HG03342 (cell line): ENCODE measurements around the gene LARGE1.

ENCODE experiments used
- ATAC-seq: cut with Tn5 transposase; IDR thresholded peaks from one replicate; pipeline ENCODE4 v1.9.1; 2021; ENCODE audit warnings: mild to moderate bottlenecking, moderate library complexity; ENCODE audit not compliant: unreplicated experiment

The LARGE1 gene

DNA sequence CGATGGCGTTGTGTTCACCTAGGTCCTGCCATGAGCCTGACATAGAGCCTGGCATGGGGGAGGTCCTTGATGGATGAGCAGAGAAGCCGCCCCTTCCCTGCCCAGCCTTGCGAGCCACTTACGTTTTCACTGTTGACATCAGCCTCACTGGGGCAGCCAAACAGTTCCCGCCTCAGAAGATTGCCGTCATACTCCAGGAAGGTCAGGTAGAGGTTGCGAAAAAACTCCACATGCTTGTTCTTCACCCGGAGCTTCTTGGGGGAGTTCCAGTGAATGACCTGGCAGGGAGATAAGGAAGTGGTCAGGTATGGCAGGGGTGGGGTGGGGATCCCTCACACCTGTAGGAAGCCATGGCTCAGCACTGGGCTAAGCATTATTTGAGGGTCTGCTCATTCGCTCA lies 582.8 kb downstream of the LARGE1 start:
- ATAC-seq = no peak

GRCh38 chr22:33335611-33336279 lies 584.5 kb downstream of the LARGE1 start:
- ATAC-seq = no peak

- ATAC-seq = no peak
Measured at GRCh38 chr22:33332538-33332937, 587.7 kb downstream of the LARGE1 start.

DNA sequence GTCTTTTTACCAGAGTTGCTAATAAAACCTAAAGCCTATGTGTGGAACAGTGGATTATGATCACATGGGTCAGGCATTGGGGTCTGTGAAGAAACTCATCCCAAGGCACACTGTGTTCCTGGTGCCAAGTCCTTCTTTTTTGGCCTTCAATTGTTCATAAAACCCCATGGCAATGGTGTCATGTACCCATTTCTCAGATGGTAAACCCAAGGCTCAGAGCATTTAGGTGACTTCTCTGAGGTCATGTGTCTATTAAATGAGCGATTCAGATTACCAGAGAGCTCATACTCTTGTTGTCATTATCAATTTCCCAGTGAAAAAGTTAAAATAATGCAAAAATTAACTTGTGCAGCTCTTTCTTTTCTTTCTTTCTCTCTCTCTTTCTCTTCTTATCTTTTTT lies 589.3 kb downstream of the LARGE1 start:
- no peak for ATAC-seq

- no peak for ATAC-seq
Measured at GRCh38 chr22:33330534-33330933, 589.7 kb downstream of the LARGE1 start.

GRCh38 chr22:33329398-33329797 lies 590.9 kb downstream of the LARGE1 start:
- no peak for ATAC-seq

- no peak for ATAC-seq
Measured at GRCh38 chr22:33328789-33329296, 591.4 kb downstream of the LARGE1 start.

DNA sequence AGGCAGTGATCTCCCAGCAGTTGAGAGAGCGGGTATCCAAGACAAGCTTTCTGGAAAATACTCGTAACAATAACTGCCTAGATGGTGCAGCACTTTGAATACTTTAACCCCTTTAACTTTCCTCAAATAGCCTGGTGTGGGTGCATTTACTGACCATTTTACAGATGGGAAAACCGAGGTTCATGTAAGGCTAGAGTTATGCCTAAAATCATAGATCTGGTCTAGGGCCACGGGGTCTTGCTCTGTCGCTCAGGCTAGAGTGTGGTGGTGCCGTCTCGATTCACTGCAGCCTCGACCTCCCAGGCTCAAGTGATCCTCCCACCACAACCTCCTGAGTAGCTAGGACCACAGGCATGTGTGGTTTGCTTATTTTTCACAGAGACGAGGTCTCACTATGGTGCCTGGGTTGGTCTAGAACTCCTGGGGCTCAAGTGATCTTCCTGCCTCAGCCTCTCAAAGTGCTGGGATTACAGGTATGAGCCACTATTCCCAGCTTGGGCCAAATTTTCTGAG lies 592.9 kb downstream of the LARGE1 start:
- no peak for ATAC-seq

GRCh38 chr22:33326540-33327295 lies 593.6 kb downstream of the LARGE1 start:
- ATAC-seq = no peak

GRCh38 chr22:33325232-33326004 lies 594.9 kb downstream of the LARGE1 start:
- ATAC-seq = no peak

DNA sequence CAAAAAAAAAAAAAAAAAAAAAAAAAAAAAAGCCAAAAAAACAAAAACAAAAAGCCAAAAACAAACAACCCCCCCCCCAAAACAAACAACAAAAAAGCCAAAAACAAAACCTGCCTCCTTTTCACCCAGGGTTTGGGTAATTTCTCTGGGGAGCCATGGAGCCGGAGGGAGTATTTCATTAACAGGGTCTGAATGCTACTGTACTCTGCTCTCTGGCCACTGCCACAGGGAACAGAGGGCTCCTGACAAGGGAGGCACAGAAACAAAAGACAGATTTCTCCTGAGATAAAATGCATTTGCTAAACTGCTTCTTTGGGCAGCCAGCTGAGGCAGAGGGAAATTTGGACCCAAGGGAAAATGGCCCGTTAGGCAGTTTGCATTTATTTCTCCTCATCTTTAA lies 596.0 kb downstream of the LARGE1 start:
- no peak for ATAC-seq

DNA sequence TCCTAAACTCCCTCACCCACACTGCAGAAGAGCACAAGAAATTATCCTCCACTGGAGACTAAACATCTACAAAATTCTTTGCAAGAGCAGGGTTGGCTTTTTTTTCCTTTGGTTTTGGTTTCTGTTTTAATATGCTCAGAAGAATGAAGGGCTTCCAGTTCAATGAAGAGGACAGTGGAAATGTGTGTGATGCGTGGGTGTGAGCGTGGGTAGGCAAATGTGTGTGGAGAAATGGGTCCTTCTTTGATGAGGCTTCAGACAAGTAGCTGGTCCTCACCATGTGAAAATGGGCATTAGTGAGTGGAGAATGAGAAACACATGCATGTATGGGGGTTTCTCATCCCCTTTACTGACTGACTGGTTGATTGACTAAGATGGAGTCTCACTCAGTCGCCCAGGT lies 598.8 kb downstream of the LARGE1 start:
- ATAC-seq = no peak

GRCh38 chr22:33315954-33316353 lies 604.3 kb downstream of the LARGE1 start:
- no peak for ATAC-seq

GRCh38 chr22:33315117-33315516 lies 605.2 kb downstream of the LARGE1 start:
- ATAC-seq = no peak

DNA sequence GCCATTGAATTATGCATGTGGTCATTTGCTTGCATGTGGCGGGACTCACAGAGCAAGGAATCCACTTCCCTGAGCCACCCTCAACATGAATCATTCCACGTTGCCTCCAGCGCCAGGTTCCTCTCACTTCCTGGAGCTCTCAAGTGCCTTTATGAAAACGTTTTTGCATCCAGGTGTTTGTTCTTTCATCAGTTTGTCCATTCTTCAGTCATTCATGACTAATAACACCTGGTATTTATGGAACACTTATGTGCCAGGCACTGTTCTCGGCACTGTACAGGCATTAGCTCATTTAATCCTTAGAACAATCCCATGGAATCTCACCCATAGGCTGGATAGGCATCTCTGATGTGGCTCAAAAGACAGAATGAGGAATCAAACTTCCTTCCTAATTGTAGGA lies 606.0 kb downstream of the LARGE1 start:
- ATAC-seq = no peak

DNA sequence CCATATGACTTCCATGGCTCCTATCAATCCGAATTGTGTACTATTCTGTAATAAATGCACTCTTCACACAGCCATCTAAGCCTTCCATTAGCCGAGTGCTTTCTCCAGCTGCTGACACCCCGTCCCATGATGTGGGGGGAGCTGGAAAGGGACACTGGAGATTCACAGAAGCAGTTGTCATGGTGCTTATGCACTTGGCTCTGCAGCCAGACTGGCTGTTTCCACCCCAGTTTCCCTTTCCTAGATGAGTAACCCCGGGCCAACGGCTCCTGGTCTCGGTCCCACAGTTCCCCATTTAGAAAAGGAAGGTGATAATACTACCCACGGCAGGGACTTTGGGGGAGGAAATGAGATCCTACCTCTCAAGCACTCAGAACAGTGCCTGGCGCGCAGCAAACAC lies 617.2 kb downstream of the LARGE1 start:
- no peak for ATAC-seq

- no peak for ATAC-seq
Measured at GRCh38 chr22:33302549-33302948, 617.7 kb downstream of the LARGE1 start.

- peak; percentile 45 for ATAC-seq
Measured at GRCh38 chr22:33302049-33302545, 618.2 kb downstream of the LARGE1 start.

DNA sequence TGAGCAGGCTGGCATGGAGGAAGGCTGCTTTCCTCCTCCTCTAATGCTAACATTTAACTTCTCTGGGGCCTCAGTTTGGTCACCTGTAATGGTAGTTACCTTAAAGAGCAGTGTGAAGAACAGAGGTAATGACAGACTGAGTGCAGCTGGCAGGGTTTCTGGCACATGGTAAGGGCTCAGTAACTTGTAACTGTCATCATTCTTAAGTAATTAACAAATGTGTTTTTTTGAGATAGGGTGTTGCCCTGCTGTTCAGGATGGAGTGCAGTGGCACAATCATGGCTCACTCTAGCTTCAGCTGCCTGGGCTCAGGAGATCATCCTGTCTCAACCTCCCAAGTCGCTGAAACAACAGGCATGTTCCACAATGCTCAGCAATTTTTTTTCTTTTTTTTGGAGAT lies 620.1 kb downstream of the LARGE1 start:
- ATAC-seq = no peak

DNA sequence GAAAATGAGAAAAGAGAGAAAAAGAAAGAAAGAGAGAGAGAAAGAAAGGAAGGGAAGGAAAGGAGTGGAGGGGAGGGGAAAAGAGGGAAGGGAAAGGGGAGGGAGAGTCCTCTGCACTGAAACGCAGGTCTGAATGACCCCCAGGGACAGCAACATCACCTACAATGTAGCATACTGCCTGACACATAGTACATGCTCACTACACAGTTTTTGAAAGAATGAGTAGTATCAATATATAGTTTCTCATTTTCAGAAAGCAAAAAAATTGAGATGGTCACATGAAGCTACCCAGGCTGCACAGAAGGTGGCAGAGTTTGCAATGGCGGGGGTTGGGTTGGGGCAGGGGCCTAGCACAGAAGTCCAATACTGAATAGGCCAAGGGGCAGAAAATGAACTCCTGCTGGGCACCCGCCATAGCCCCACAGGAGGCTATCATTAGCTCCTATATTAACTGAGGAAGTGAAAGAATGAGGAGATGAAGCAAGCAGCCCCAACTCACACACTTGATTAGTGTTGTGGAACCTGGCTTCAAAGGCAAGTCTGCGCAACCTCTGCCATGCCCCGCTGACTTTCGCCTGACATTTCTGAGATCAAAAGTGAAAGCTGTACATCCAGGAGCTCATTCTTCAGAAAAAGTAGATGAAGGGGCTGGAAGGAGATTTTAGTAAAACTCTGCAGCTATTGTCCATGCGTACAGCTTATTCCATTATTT lies 620.9 kb downstream of the LARGE1 start:
- peak; percentile 86 for ATAC-seq

DNA sequence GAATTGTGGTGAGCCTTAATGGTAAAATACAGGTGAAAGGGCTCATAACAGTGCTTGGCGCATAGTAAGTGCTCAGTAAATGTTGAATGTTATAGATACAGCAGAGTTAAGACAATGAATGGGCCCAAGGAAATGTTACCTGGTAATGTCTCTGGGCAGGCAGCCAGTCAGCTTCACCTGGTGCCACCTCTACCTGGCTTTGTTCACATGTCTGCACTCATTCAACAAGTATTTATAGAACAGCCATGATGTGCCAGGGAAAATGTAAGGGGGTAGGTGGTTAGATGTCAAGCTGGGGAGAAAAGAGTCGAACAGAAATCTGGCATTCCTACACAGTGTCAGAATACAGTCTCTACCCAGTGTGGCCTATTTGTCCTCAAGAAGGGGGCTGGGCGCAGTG lies 623.3 kb downstream of the LARGE1 start:
- ATAC-seq = no peak
